GM21390 (cell line): Measurements from ENCODE around the gene VMO1.

Experiments used
- ATAC-seq: cut with Tn5 transposase; IDR thresholded peaks from one replicate; pipeline ENCODE4 v1.9.1; 2021; ENCODE audit not compliant: unreplicated experiment

The VMO1 gene

DNA sequence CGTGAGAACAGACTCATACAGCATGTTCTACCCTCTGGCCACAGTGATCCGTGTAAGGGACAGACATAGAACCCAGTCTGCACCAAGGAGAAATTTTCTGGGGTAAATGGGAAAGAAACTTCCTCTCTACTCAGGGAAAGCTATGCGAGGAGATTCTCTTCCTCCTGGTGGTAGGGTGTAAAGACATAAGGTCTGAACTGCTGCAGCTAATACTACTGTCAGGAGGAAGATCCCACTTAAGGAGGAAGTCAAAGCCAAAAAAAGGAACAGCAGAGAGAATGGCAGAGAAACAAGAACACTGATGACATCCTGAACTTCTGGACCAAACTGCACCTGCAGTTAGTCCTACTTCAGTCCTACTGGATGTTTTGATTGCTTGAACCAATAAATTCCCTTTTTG lies 21.6 kb downstream of the VMO1 start:
- ATAC-seq = no peak

DNA sequence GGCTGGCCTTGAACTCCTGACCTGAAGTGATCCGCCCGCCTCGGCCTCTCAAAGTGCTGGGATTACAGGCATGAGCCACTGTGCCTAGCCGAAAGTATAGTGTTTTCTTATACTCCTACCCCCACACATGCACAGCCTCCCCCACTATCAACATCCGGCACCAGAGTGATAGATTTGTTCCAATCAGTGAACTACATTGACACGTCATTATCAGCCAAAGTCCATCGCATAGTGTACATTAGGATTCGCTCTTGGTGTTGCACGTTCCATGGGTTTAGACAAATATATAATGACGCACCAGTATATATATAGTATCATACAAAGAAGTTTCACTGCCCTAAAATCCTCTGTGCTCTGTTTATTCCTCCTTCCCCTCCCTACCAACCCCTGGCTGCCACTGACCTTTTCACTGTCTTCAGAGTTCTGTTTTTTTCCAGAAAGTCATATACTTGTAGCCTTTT lies 26.4 kb downstream of the VMO1 start:
- no peak for ATAC-seq

DNA sequence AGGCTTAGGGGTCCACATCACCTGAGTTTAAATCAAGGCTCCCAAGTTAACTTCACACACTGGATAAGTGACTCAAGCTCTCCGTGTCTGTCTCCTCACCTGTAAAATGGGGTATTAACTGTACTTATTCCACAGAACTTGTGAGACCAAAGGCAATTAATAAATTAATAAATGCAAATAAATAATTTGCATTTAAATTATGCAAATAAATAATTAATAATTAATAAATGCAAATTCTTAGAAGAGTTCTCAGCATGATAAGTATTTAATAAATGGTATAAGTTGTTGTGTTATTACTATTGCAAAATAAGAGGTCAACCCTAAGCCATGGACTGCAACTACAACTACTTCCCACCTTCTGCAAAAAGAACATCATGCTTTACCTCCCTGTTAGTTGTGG lies 32.8 kb downstream of the VMO1 start:
- no peak for ATAC-seq

DNA sequence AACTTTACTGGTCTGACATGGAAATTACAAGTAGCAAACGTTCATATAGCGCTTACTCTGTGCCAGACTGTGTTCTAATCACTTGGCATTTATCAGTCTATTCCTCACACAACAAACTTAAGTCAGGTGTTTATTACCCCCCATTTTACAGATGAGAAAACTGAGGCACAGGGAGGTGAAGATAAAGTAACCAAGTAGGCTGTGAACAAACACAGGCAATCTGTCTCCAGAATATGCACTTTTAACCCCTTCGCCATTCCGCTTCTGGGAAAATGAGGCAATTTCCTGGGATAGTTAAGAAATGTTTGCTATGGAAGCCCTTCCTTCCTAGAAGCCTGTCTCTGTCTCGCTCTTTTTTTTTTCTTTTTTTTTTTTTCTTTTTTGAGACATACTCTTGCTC lies 34.2 kb downstream of the VMO1 start:
- no peak for ATAC-seq

DNA sequence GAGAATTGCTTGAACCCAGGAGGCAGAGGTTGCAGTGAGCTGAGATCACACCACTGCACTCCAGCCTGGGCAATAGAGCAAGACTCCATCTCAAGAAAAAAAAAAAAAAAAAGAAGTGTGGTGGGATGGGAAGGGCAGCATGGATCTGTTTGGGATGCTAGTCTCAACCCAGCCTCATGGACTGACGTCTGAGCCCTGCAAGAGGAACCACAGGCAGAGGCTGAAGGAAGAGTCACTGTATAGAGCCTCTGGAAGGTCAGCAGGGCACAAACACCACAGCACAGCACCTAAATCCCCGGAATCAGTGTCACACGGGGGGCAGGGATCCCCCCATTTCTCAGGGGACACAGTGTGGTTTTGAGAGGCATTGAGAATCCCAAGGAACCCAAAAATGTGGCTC lies 35.6 kb downstream of the VMO1 start:
- no peak for ATAC-seq

DNA sequence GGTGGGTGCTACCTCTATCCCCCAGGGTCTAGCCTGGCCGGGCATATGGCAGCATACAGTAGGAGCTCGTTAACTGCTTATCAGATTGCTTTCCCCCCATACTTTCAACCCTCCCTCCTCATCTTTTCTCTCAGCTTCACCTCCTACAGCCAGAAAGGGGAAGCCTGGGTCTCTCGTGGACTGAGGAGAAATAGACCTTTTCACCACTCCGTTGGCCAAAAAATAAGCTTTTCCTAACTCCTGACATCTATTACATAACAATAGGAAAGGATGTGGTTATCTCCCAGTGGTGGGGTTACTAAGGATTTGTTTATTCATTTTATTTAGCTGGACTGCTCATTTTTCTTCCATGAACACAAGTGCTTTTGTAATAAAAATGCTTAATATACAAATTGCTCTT lies 37.5 kb downstream of the VMO1 start:
- no peak for ATAC-seq

DNA sequence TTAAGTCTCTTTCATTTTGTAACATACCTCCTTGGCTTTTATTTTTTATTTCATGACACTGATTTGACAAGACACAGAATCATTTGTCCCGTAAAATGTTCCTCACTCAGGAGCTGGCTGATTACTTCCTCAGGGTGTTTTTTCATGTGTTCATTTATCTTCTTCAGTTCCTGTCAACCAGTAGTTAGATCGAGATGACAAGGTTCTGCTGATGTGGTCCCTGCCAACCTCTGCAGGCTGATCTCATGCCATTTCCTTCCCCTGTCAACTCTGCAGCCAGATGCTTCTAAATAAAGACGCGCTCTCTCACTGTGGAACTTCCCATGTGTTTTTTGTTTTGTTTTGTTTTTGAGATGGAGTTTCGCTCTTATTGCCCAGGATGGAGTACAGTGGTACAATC lies 38.3 kb downstream of the VMO1 start:
- ATAC-seq = no peak

DNA sequence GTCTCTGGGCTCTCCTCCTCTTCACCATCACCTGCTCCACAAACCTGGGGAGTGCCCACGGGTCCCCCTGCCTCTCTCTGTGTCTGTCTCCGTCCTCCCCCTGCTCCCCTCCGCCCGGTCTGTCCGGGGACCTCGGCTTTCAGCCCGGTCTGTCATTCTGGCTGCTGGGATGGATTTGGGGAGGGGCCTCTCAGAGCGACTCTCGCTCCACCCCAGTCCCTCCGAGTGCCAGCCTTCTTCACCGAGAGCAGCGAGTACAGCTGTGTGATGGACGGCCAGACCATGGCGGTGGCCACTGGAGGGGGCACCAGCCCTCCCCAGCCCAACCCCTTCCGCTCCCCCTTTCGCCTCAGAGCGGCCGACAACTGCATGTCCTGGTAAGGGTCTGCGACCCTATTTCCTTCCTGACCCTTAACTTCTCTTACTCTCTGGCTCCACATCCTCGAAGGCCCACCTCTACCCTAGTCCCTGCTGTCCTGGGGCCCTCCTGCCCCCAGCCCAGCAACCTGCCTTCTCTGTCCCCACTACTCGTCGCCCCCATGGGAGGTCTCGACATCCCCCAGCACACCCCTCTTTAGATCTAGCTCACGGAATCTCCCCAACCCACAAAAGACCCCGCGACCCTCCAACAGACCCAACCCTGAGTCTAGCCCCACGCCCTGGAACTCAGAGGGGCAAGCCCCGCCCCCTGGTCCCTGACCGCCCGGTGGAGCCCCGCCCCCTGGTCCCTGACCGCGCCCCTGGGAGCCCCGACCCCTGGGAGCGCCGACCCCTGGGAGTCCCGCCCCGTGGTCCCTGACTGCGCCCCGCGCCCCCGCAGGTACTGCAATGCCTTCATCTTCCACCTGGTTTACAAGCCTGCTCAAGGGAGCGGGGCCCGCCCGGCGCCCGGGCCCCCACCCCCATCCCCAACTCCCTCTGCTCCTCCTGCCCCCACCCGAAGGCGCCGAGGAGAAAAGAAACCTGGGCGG lies 40.9 kb downstream of the VMO1 start:
- ATAC-seq = no peak

DNA sequence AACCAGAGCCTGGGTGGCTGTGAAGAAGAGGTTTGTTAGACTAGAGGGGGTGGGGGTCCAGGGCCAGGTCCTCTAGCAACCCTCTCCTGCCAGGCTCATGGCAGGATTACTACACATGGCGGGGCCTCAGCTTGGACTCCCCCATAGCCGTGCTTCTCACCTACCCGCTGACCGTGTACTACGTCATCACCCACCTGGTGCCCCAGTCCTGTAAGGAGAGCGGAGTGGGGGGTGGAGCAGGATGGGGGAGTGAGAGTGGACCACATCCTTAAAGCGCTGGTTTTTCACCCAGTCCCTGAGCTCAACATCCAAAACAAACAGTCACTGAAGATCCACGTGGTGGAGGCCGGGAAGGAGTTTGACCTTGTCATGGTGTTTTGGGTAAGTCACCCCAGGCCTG lies 42.3 kb downstream of the VMO1 start:
- no peak for ATAC-seq

DNA sequence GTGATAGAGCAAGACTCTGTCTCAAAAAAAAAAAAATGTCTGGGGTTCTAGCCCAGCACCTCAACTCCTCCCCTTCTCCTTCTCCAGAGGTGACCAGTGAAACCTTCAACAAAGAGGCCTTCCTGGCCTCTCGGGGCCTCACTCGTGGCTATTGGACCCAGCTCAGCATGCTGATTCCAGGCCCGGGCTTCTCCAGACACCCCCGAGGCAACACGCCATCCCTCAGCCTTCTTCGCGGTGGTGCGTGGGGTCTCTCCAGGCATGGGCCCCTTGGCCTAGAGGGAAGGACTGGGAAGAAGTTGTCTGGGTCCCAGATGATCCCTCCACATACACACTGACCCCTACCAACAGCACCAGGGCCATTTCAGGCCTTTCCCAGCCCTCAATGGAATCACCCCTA lies 42.9 kb downstream of the VMO1 start:
- ATAC-seq = no peak

DNA sequence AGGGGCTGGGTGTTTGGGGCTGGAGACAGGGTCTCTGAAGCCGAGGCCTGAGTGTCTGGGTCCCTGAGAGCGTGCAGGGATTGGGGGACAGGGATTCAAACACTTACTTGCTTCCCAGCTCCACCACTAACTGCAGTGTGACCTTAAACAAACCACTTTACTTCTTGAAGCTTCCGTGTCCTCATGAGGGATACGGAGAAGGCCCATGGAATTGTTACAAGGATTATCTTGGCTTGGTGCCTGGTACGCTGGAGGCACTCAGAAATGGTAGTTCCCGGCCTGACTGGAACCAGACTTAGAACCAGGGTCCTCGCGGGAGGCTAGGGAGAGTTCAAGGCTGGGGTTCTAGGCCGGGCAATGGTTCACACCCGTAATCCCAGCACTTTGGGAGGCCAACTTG lies 43.5 kb downstream of the VMO1 start:
- ATAC-seq = no peak

DNA sequence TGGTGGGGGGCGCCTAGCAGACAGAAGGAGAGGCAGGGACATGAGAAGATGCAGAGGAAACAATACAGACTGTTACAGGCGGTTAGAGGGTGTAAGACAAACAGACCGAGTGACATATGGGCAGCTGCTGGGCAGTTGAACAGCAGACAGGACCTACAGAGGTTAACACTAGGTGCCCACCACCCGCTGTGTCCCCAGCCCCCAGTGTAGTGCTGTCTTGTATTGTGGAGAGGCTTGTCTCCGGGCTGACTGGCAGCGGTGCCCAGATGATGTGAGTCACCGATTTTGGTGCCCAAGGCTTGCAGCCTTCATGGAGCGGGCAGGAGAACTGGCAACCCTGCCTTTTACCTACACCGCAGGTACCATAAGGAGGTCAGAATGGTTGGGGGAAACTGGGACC lies 44.0 kb downstream of the VMO1 start:
- ATAC-seq = no peak

DNA sequence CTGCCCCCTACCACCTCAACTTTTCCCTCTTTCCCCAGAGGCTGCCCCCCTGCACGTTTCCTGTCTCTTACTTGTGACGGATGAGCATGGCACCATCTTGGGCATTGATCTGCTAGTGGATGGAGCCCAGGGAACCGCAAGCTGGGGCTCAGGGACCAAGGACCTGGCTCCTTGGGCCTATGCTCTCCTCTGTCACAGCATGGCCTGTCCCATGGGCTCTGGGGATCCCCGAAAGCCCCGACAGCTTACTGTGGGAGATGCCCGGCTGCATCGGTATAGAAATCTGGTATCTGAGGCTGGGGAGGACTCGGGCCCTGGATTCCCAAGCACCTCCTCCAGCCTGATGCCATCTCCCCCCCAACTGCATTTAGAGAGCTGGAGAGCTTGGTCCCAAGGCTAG lies 44.6 kb downstream of the VMO1 start:
- no peak for ATAC-seq

DNA sequence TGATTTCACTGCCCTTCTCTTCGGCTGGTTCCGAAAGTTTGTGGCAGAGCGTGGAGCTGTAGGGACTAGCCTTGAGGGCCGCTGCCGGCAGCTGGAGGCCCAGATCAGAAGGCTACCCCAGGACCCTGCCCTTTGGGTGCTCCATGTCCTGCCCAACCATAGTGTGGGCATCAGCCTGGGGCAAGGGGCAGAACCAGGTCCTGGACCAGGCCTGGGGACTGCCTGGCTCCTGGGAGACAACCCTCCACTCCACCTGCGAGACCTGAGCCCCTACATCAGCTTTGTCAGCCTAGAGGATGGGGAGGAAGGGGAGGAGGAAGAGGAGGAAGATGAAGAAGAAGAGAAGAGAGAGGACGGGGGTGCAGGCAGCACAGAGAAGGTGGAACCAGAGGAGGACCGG lies 45.6 kb downstream of the VMO1 start:
- no peak for ATAC-seq

DNA sequence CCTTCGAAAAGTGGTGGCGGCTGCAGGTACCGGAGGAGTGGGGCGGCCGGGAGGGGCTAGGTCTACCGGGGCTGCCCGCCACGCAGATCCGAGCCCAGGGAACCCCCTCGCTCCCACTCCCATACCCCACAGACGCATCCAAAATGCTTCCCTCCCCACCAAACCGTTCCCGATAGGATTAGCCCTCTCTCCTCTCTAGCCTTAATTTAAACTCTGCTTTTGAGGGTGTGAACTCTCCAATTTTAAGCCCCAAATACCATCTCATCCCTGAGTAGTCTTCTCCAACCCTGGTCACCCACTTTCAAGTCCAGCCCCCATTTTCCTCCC lies 46.2 kb downstream of the VMO1 start:
- no peak for ATAC-seq

DNA sequence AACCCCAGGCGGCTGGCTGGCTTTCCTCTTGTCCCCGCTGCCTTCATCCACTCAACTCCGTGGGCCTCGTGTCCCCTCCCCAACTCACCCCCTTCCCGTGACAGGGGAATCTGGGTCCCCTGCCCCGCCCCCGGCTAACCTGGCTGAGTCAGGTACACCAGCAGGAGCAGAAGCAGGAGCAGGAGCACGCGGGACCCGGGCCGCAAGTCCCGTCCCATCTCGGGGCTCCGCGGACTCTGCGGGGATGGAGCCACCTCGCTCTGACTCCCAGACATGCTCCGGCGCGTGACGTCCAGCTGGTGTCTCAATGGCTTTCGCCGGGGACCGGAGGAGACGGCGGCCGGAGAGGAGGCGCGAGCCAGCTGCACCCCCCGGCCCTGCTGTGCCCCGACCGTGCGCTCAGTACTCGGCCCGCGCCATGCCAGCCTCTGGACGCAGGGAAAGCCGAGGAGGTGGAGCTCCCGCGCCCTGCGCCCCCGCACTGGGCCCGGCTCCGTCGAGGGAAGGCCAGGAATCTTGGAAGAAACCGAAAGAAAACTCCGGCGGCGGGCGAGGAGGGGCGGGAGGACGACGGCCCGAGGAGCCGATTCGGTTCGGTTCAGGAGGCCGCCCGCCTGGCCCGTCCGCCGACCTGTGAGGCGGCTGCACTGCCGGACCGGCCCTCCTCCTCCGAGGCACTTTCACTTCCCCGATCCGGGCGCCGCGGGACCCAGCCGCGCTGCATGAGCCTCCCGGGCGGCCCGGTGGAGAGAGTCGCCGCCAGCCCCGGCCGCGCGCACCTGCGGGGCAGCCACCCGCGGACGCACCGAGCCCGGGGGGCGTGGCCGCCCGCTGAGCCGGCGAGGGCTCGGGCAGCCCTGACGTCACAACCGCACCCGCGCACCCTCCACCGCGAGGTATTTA lies 46.8 kb downstream of the VMO1 start, which contains the start of the genes CXCL16 and ZMYND15:
TSS of gene CXCL16 (minus strand) at position 807 of the 903 bp plus-strand sequence. CDS start at position 218, 589 bp downstream.
TSS of gene ZMYND15 (plus strand) at position 712 of the 903 bp plus-strand sequence. CDS start 716 bp downstream, outside the sequence.
- ATAC-seq = peak; percentile 57

DNA sequence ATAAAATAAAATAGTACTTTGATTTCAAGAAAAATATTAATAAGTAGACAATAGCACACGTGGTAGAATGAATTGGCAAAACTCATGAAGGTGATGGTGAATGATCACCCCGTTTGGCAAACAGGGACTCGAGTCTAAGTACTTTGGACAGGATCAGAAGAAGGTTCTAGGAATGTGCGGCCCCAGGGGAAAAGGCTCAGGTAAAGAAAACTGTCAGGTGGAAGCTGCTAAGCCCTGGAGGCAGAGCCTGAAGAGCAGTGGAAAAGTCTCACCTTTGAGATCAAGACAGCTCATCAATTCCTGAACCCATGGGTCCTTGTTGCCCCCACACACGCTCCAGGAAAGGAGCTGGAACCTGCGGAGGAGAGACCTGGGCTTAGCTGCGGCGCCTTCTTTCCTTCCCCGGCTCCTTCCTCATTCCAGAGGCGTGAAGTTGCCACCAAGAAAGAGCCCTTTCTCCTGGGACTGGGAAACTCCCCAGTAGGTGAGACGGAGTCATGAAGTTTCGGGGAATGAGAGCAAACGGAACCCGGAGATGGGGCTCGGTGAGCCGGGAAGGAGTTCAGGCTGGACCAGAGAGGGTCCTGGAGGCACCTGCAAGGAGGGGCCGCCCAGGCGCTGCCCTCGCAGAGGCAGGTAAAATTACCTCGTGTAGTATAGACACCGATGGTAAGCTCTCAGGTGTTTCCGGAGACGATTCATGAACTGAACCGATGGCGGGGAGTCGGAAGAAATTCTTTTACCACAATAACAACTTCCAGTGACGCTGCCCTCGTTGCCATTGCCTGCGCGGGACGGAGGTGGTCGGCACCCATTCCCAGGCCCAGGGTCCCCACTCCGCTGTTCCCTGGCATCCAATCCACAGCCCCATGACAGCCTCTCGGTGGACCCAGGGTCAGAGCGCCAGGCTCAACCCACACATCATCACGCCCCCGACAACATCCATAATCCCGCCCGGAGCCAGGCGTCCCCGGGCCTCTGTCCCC lies 47.7 kb downstream of the VMO1 start:
- no peak for ATAC-seq

DNA sequence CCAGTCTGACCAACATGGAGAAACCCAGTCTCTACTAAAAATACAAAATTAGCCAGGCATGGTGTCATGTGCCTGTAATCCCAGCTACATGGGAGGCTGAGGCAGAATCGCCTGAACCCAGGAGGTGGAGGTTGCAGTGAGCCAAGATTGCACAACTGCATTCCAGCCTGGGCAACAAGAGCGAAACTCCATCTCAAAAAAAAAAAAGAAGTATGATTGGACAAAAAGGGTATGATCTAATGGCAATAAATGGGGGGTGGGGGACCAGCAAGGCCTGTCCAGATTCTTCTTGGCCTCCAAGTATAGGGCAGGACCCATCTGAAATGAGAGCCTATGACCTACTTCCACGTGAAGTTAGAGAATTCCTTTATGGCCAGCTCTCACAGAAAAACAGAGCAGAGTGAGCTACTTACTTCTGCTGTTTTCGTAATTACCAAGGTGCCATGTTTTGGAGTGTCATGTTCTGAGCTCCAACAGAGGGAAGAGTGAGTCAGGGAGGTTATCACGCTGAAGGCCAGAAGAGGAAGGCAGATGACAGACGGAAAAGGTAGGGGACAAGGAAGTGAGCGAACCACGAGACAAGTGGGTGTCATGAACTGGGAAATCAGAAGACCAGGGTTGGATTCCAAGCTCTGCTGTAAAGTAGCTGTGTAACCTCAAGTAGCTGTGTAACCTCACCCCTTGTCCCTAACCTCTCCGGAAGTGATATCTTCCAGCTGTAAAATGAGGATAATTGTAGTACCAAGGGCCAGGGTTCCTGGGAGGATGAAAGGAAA lies 50.1 kb downstream of the VMO1 start:
- ATAC-seq = no peak
